ENCODE measurements around the gene ARHGEF7. TPM values are rescaled to one million over a fixed set of nuclear protein-coding genes. Genes with fewer than 3 reads are reported as not detected.
"Not testable (repeated sequence)": the region's sequence is repeated elsewhere in the genome, so short reads cannot be mapped to it uniquely, and the experiment has no call there.

The ARHGEF7 gene
- total RNA-seq, 2 experiments from 2014 or later: 66.9 to 70.2 TPM

- Mint-ChIP-seq H3K27me3 (no peaks in the 10 kb centered on the region), H3K9me3 (ENCODE audit: low read depth) (peaks cover 2% of the 10 kb centered on the region), H3K4me3 (no peak overlapping the region), H3K27ac (no peak overlapping the region), H3K4me1 (no peaks in the 10 kb centered on the region), H3K36me3 (ENCODE audit: low read depth) (peaks cover 62% of the 10 kb centered on the region)
- intact Hi-C loops (cut with DNase I, micrococcal nuclease): no loop called here
- no peak for ATAC-seq
- CTCF ChIA-PET: interaction anchor here (0.6 kb wide), 1 partner anchor 202 kb away, joined by 3 read pairs; no protein-coding TSS in a partner anchor
- DNase-seq: no peak
- POLR2A ChIA-PET: no interaction called here
Measured at GRCh38 chr13:111251646-111252445, 136.7 kb downstream of the ARHGEF7 start.

- DNase-seq: no peak
- H3K27ac Mint-ChIP-seq: no peak overlapping the region
- POLR2A ChIA-PET: no interaction called here
- no peaks in the 10 kb centered on the region for H3K27me3 Mint-ChIP-seq
- peaks cover 65% of the 10 kb centered on the region for H3K36me3 Mint-ChIP-seq (ENCODE audit: low read depth)
- intact Hi-C loops (cut with DNase I, micrococcal nuclease): no loop called here
- ATAC-seq: no peak
- no peaks in the 10 kb centered on the region for H3K4me1 Mint-ChIP-seq
- no peak overlapping the region for H3K4me3 Mint-ChIP-seq
- CTCF ChIA-PET: no interaction called here
- peaks cover 2% of the 10 kb centered on the region for H3K9me3 Mint-ChIP-seq (ENCODE audit: low read depth)
Measured at GRCh38 chr13:111252446-111253364, 137.6 kb downstream of the ARHGEF7 start.

DNA sequence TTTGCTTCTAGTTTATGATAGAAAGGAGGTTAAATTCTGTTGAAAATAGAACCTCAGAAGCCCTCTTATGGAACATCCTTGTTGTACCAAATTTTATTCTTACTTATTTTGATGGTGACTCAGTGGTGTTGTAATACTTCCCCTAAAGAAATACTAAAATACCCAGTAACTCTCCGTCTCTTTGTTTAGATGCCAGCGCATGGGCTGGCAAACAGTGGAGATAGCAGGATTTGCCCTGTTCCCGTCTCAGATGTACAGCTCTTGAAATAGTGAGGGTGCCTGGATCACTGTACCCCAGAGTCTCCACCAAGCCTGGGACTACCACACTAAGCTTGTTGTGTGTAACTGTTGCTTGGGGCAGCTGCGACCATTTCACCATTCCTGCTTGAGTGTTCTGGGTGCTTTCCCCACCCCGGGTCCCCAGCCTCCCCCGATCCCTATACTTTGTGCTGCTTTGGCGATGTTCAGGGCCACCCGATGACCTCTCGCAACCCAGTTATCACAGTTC lies 138.3 kb downstream of the ARHGEF7 start:
- Mint-ChIP-seq H3K36me3 (ENCODE audit: low read depth) (peaks cover 65% of the 10 kb centered on the region), H3K4me1 (no peaks in the 10 kb centered on the region), H3K27ac (no peak overlapping the region), H3K27me3 (no peaks in the 10 kb centered on the region), H3K4me3 (no peak overlapping the region), H3K9me3 (ENCODE audit: low read depth) (peaks cover 2% of the 10 kb centered on the region)
- DNase-seq (no peak), ATAC-seq (no peak)
- intact Hi-C loops (cut with DNase I, micrococcal nuclease): no loop called here
- CTCF ChIA-PET: no interaction called here
- POLR2A ChIA-PET: no interaction called here

- Mint-ChIP-seq H3K27ac (no peak overlapping the region), H3K9me3 (ENCODE audit: low read depth) (peaks cover 4% of the 10 kb centered on the region), H3K36me3 (ENCODE audit: low read depth) (peaks cover 70% of the 10 kb centered on the region), H3K4me3 (no peak overlapping the region), H3K4me1 (no peaks in the 10 kb centered on the region), H3K27me3 (no peaks in the 10 kb centered on the region)
- ChIA-PET POLR2A (no interaction called here), CTCF (no interaction called here)
- DNase-seq (no peak), ATAC-seq (no peak)
- intact Hi-C loops (cut with DNase I, micrococcal nuclease): no loop called here
Measured at GRCh38 chr13:111255228-111255790, 140.2 kb downstream of the ARHGEF7 start.

- intact Hi-C loops (cut with DNase I, micrococcal nuclease): no loop called here
- H3K27me3 Mint-ChIP-seq: no peaks in the 10 kb centered on the region
- no peaks in the 10 kb centered on the region for H3K4me1 Mint-ChIP-seq
- CTCF ChIA-PET: no interaction called here
- no peak for ATAC-seq
- peaks cover 69% of the 10 kb centered on the region for H3K36me3 Mint-ChIP-seq (ENCODE audit: low read depth)
- DNase-seq: no peak
- no peak overlapping the region for H3K4me3 Mint-ChIP-seq
- POLR2A ChIA-PET: interaction anchor here (0.6 kb wide), 1 partner anchor 24 kb away, joined by 4 read pairs; no protein-coding TSS in a partner anchor
- H3K27ac Mint-ChIP-seq: no peak overlapping the region
- H3K9me3 Mint-ChIP-seq (ENCODE audit: low read depth): peaks cover 4% of the 10 kb centered on the region
Measured at GRCh38 chr13:111256458-111256857, 141.3 kb downstream of the ARHGEF7 start.

GRCh38 chr13:111256946-111257345 lies 141.8 kb downstream of the ARHGEF7 start:
- CTCF ChIA-PET: no interaction called here
- ATAC-seq: no peak
- Mint-ChIP-seq H3K27me3 (no peaks in the 10 kb centered on the region), H3K4me1 (no peaks in the 10 kb centered on the region), H3K36me3 (ENCODE audit: low read depth) (peaks cover 66% of the 10 kb centered on the region), H3K27ac (no peak overlapping the region), H3K4me3 (no peak overlapping the region), H3K9me3 (ENCODE audit: low read depth) (peaks cover 4% of the 10 kb centered on the region)
- POLR2A ChIA-PET: interaction anchor here (0.6 kb wide), 2 partner anchors 13 to 24 kb away, joined by 3 to 4 read pairs; no protein-coding TSS in a partner anchor
- no peak for DNase-seq
- intact Hi-C loops (cut with DNase I, micrococcal nuclease): no loop called here

DNA sequence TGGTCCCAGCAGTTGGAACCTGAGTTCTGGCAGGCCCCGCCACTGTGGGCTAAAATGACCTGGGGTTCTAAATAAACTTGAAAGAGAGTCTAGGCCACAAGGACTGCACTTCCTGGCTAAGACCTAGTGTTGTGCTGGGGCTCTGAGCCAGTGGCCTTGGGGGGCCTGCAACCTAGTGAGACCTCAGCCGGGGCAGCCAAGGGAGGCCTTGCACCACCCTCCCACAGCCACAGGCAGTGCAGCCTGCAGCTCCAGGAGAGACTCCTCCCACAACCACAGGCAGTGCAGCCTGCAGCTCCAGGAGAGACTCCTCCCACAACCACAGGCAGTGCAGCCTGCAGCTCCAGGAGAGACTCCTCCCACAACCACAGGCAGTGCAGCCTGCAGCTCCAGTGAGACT lies 142.8 kb downstream of the ARHGEF7 start:
- H3K36me3 Mint-ChIP-seq (ENCODE audit: low read depth): peaks cover 62% of the 10 kb centered on the region
- H3K4me1 Mint-ChIP-seq; DNase-seq; H3K27me3 Mint-ChIP-seq; ATAC-seq; CTCF ChIA-PET; POLR2A ChIA-PET; H3K27ac Mint-ChIP-seq; H3K9me3 Mint-ChIP-seq (ENCODE audit: low read depth); H3K4me3 Mint-ChIP-seq; intact Hi-C loops (cut with DNase I, micrococcal nuclease): not testable (repeated sequence)

DNA sequence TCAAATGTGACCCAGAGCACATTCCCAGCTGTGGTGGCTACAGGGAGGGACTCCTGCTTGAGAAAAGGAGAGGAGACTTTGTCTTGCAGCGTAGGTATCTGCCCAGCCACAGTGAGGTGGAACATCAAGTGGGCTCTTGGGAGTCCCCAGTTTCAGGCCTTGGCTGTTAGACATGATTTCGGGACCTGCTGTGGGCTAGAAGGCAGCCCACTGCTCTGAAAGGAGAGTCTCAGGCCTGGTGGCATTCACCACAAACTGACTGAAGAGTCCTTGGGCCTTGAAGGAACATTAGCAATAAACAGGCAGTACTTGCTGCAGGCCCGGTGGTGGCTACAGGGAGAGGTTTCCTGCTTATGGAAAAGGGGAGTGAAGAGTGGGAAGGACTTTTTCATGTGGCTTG lies 143.5 kb downstream of the ARHGEF7 start:
- no peaks in the 10 kb centered on the region for H3K27me3 Mint-ChIP-seq

GRCh38 chr13:111259058-111259457 lies 143.9 kb downstream of the ARHGEF7 start:
- Mint-ChIP-seq H3K27ac (no peak overlapping the region), H3K36me3 (ENCODE audit: low read depth) (peaks cover 57% of the 10 kb centered on the region), H3K4me3 (no peak overlapping the region), H3K4me1 (peaks cover 3% of the 10 kb centered on the region), H3K9me3 (ENCODE audit: low read depth) (peaks cover 4% of the 10 kb centered on the region), H3K27me3 (no peaks in the 10 kb centered on the region)
- CTCF ChIA-PET: no interaction called here
- POLR2A ChIA-PET: no interaction called here
- DNase-seq: no peak
- intact Hi-C loops (cut with DNase I, micrococcal nuclease): no loop called here
- no peak for ATAC-seq

More for the DNA sequence above, 143.5 kb downstream of the ARHGEF7 start:
- peaks cover 4% of the 10 kb centered on the region for H3K9me3 Mint-ChIP-seq (ENCODE audit: low read depth)
- intact Hi-C loops (cut with DNase I, micrococcal nuclease): no loop called here
- H3K4me1 Mint-ChIP-seq: peaks cover 3% of the 10 kb centered on the region
- peaks cover 61% of the 10 kb centered on the region for H3K36me3 Mint-ChIP-seq (ENCODE audit: low read depth)
- H3K4me3 Mint-ChIP-seq: no peak overlapping the region
- no peak overlapping the region for H3K27ac Mint-ChIP-seq
- DNase-seq (no peak), ATAC-seq (no peak)
- CTCF ChIA-PET: no interaction called here
- POLR2A ChIA-PET: no interaction called here

DNA sequence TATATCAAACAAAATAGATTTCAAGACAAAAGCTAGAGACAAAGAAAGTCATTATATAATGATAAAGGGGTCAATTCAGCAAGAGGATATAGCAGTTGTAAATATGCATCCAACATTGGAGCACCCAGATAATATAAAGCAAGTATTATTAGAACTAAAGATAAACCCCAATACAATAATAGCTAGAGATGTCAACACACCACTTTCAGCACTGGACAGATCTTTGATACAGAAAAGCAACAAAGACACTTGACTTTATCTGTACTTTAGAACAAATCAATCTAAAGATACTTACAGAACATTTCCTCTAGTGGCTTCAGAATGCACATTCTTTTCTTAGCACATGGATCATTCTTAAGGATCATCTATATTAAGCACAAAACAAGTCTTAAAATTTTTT lies 146.2 kb downstream of the ARHGEF7 start:
- H3K27me3 Mint-ChIP-seq: no peaks in the 10 kb centered on the region
- no peak for ATAC-seq
- intact Hi-C loops (cut with DNase I, micrococcal nuclease): no loop called here

DNA sequence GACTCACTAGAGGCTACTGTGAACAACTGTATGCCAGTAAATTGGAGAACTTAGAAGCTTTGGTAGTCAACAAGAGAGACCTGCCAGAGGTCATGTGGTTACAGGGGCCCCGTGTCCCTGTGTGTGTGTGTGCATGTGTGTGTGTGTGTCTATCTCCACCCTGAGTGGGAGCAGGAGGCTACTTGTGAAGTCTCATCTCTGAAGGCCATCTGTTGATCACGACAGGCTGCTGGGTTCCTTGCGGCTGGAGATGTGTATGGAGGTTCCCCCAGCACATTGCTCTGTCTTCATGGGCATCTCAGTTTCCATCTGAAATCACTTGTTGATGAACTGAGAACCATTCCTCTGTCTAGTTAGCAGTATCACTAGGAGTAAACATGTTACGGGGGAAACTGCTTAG lies 147.2 kb downstream of the ARHGEF7 start:
- CTCF ChIA-PET: interaction anchor here (0.5 kb wide), 1 partner anchor 438 kb away, joined by 3 read pairs; no protein-coding TSS in a partner anchor
- Mint-ChIP-seq H3K27ac (no peak overlapping the region), H3K4me3 (no peak overlapping the region), H3K27me3 (no peaks in the 10 kb centered on the region), H3K36me3 (ENCODE audit: low read depth) (peaks cover 35% of the 10 kb centered on the region), H3K4me1 (peaks cover 3% of the 10 kb centered on the region), H3K9me3 (ENCODE audit: low read depth) (peaks cover 3% of the 10 kb centered on the region)
- POLR2A ChIA-PET: no interaction called here
- intact Hi-C loops (cut with DNase I, micrococcal nuclease): no loop called here
- DNase-seq (no peak), ATAC-seq (peak; percentile 26)

More for the DNA sequence above, 146.2 kb downstream of the ARHGEF7 start:
- ChIA-PET CTCF (interaction anchor here (0.7 kb wide), 1 partner anchor 138 kb away, joined by 3 read pairs; no protein-coding TSS in a partner anchor), POLR2A (no interaction called here)
- Mint-ChIP-seq H3K4me1 (peaks cover 3% of the 10 kb centered on the region), H3K27ac (no peak overlapping the region), H3K4me3 (no peak overlapping the region), H3K36me3 (ENCODE audit: low read depth) (peaks cover 41% of the 10 kb centered on the region), H3K9me3 (ENCODE audit: low read depth) (peaks cover 3% of the 10 kb centered on the region)
- DNase-seq: no peak
